ENCODE measurements around the gene CRY2. TPM values are rescaled to one million over a fixed set of nuclear protein-coding genes. Genes with fewer than 3 reads are reported as not detected.

Gene CRY2
- total RNA-seq, 2 donors from 2014 or later = 19.8 to 20.1 TPM

- Histone ChIP-seq H3K36me3 (ENCODE audit: control insufficient read depth, insufficient read depth, low read length) (no peaks in the 10 kb centered on the region), H3K27me3 (ENCODE audit: control insufficient read depth, insufficient read depth, low read length, poor library complexity, severe bottlenecking) (no peaks in the 10 kb centered on the region), H3K4me1 (ENCODE audit: control insufficient read depth, insufficient read depth, low read length) (no peaks in the 10 kb centered on the region), H3K9ac (ENCODE audit: extremely low read depth, low read length, poor library complexity, severe bottlenecking) (no peak within 1 kb of the TSS), H3K9me3 (ENCODE audit: control insufficient read depth, low read length) (no peaks in the 10 kb centered on the region), H3K4me3 (ENCODE audit: low read length) (no peak within 1 kb of the TSS), H3K27ac (ENCODE audit: low read depth, low read length) (no peak within 1 kb of the TSS)
- no peak for TF ChIP-seq CTCF (conservative IDR thresholded peaks at IDR 0.05)
- H3K4me3 Mint-ChIP-seq = no peak within 1 kb of the TSS
- H3K9me3 Mint-ChIP-seq = no peaks in the 10 kb centered on the region
- H3K36me3 Mint-ChIP-seq (ENCODE audit: low read depth) = peaks cover 22% of the 10 kb centered on the region
- WGBS, 2 experiments (ENCODE audit: insufficient coverage in 1 of 2, insufficient read length in 1 of 2) = 90 to 95% methylated on average over 8 to 18 of the region's 18 CpGs
- DNase-seq = no peak
- H3K27ac Mint-ChIP-seq = no peak within 1 kb of the TSS
- no peaks in the 10 kb centered on the region for H3K27me3 Mint-ChIP-seq (ENCODE audit: insufficient read depth)
- H3K4me1 Mint-ChIP-seq = peaks cover 8% of the 10 kb centered on the region
Observed at GRCh38 chr11:45906965-45907611, 59.8 kb downstream of the CRY2 start, which contains the start of gene FREY1. TSS of gene FREY1 (minus strand) at chr11:45907271. CDS start at chr11:45907245, 26 bp downstream.

GRCh38 chr11:45907911-45908370 lies 60.7 kb downstream of the CRY2 start:
- H3K27me3 ChIP-seq (ENCODE audit: control insufficient read depth, insufficient read depth, low read length, poor library complexity, severe bottlenecking) = no peaks in the 10 kb centered on the region
- H3K9me3 ChIP-seq (ENCODE audit: control insufficient read depth, low read length) = no peaks in the 10 kb centered on the region
- H3K27me3 Mint-ChIP-seq (ENCODE audit: insufficient read depth) = no peaks in the 10 kb centered on the region
- H3K9me3 Mint-ChIP-seq = no peaks in the 10 kb centered on the region
- no peak for DNase-seq
- no peak overlapping the region for H3K4me3 Mint-ChIP-seq
- H3K27ac ChIP-seq (ENCODE audit: low read depth, low read length) = no peak overlapping the region
- peaks cover 8% of the 10 kb centered on the region for H3K4me1 Mint-ChIP-seq
- no peak overlapping the region for H3K9ac ChIP-seq (ENCODE audit: extremely low read depth, low read length, poor library complexity, severe bottlenecking)
- peaks cover 5% of the 10 kb centered on the region for H3K36me3 ChIP-seq (ENCODE audit: control insufficient read depth, insufficient read depth, low read length)
- WGBS, 2 experiments (ENCODE audit: insufficient coverage in 1 of 2, insufficient read length in 1 of 2) = 91 to 92% methylated on average over 7 to 8 of the region's 8 CpGs
- no peaks in the 10 kb centered on the region for H3K4me1 ChIP-seq (ENCODE audit: control insufficient read depth, insufficient read depth, low read length)
- H3K36me3 Mint-ChIP-seq (ENCODE audit: low read depth) = peaks cover 21% of the 10 kb centered on the region
- no peak overlapping the region for H3K4me3 ChIP-seq (ENCODE audit: low read length)
- no peak overlapping the region for H3K27ac Mint-ChIP-seq
- TF ChIP-seq CTCF (conservative IDR thresholded peaks at IDR 0.05) = no peak

GRCh38 chr11:45909594-45910475 lies 62.6 kb downstream of the CRY2 start:
- H3K27ac ChIP-seq (ENCODE audit: low read depth, low read length) = no peak overlapping the region
- H3K4me1 ChIP-seq (ENCODE audit: control insufficient read depth, insufficient read depth, low read length) = no peaks in the 10 kb centered on the region
- H3K27me3 ChIP-seq (ENCODE audit: control insufficient read depth, insufficient read depth, low read length, poor library complexity, severe bottlenecking) = no peaks in the 10 kb centered on the region
- DNase-seq = no peak
- Mint-ChIP-seq H3K9me3 (no peaks in the 10 kb centered on the region), H3K4me1 (peaks cover 2% of the 10 kb centered on the region), H3K27me3 (ENCODE audit: insufficient read depth) (no peaks in the 10 kb centered on the region), H3K36me3 (ENCODE audit: low read depth) (peaks cover 12% of the 10 kb centered on the region), H3K4me3 (no peak overlapping the region), H3K27ac (no peak overlapping the region)
- H3K9ac ChIP-seq (ENCODE audit: extremely low read depth, low read length, poor library complexity, severe bottlenecking) = no peak overlapping the region
- no peak for TF ChIP-seq CTCF (conservative IDR thresholded peaks at IDR 0.05)
- H3K4me3 ChIP-seq (ENCODE audit: low read length) = no peak overlapping the region
- peaks cover 16% of the 10 kb centered on the region for H3K36me3 ChIP-seq (ENCODE audit: control insufficient read depth, insufficient read depth, low read length)
- WGBS, 2 experiments (ENCODE audit: insufficient coverage in 1 of 2, insufficient read length in 1 of 2) = 95 to 96% methylated on average over 17 to 31 of the region's 32 CpGs
- no peaks in the 10 kb centered on the region for H3K9me3 ChIP-seq (ENCODE audit: control insufficient read depth, low read length)
